NCI-H82 treated with DMSO at 0.1 percent for 48 hours (cell line): ENCODE results near the gene JADE2.
"Not testable (repeated sequence)": the region's sequence is repeated elsewhere in the genome, so short reads cannot be mapped to it uniquely, and the experiment has no call there.

Source experiments
- DNase-seq: peaks from one replicate; lab custom pipeline; 2025; ENCODE audit not compliant: unreplicated experiment; lab: John Stamatoyannopoulos, UW

The JADE2 gene

GRCh38 chr5:134507452-134507851 is 18.0 kb upstream of the JADE2 start:
- no peak for DNase-seq

- no peak for DNase-seq
These were observed 16.8 kb upstream of the JADE2 start for GRCh38 chr5:134508521-134509195.

DNA sequence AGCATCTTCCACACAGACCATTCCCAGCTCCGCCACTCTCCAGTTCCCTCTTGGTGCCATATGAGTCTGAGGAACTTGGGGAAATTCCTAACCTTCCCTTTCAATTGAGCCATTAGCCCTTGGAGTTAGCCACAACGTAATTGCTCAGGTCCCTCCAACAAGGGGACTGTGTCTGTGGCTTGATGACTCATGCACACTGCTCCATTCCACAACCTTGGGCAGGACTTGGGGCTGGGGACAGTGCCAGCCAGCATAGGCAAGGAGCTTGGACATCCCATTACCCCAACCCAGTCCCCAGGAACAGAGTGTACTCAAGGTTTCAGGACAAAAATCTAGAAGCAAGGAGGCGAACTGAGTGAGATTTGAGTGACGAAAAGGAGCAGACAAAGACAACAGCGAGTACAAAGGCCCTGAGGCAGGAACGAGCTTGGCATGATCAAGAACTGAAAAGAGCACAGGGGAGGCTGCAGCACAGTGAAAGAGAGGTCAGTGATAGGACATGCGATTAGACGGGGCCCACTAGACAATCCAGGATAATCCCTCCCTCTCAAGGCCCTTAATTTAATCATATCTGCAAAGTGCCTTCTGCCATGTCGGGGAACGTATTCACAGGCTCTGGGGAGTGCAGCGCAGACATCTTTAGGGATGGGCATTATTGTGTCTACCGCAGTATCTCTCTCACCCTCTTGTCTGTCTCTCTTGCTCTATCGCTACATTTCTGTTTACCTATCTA is 16.0 kb upstream of the JADE2 start:
- peak; percentile 95 for DNase-seq

GRCh38 chr5:134510970-134511795 is 14.3 kb upstream of the JADE2 start:
- no peak for DNase-seq

DNA sequence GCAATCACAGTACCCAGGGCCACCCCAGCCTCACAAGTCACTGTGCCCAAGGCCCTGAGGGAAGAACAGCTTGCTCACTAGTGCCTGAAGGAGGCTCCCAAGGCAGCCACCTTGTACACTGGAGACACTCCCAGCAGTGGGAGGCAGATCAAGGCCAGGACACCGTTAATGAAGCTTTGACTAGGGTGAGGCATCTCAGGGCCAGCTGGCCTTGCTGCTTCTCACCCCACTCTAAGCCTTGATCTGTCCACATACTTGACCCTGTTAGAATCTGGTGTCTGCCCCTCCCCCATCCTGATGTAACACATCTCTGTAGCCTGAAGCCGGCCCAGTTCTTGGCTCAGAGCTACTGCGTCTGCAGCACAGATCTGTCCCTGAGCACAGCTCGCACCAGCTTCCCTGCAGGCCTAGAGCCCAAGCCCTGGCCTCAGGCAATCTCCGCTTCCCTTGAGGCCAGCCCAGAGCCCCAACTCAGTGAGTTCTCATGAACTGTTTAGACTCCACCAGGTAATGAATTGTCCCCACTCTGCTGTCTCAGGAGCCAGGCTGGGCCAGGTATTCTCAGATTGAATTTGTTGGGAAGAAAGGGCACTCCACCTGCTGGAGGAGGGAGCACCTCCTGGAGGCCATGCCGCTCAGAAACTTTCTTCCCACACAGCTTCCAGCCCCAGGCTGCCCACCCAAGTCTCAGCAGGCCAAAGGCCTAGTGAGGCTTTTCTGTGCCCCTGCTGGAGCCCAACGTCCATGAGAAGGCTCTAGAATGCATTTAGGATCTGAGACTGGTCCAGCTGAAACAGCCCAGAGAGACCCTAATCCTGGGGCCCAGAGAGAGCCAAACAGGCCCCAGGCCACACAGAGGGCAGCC is 13.4 kb upstream of the JADE2 start:
- peak; percentile 64 for DNase-seq

GRCh38 chr5:134512661-134512999 is 12.8 kb upstream of the JADE2 start:
- no peak for DNase-seq

GRCh38 chr5:134515801-134516200 is 9.7 kb upstream of the JADE2 start:
- DNase-seq, result no peak

GRCh38 chr5:134516984-134517383 is 8.5 kb upstream of the JADE2 start:
- DNase-seq, result not testable (repeated sequence)

- DNase-seq, result no peak
These were observed 7.9 kb upstream of the JADE2 start for GRCh38 chr5:134517553-134517952.

DNA sequence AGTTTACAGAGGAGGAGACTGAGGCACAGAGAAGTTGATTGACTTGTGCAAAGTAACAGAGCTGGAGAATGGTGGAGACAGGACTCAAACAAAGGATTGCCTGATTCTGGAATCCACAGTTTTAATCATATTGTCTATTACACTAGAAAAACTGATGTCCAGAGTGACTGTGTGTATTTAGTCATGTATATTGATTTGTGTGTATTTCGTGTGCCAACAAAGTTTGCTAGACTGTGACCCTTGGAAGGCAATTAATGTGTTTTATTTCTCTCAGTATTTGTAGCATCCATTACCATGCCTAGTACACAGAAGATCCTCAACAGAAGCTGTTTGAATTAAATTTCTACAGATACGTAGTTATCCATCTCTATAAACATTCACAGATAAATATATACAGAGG is 5.5 kb upstream of the JADE2 start:
- no peak for DNase-seq

DNA sequence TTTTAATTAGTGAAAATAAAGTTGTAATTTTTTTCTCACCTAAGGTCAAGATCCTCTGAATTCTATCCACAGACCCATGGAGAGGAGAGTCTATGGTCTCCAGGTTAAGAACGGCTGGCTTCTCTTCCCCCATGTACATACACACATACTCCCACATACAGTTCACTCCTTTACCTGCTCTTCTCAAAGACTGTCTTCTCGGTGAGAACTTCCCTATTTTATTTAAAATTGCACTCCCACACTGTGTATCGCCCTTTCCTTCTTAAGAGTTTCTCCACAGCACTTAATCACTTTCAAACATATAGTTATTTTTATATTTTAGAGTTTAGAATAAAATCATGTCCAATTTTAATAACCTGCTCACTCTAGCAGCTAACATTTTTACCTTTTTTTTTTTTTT is 3.6 kb upstream of the JADE2 start:
- DNase-seq, result no peak

GRCh38 chr5:134523543-134524271 is 1.8 kb upstream of the JADE2 start:
- no peak for DNase-seq

DNA sequence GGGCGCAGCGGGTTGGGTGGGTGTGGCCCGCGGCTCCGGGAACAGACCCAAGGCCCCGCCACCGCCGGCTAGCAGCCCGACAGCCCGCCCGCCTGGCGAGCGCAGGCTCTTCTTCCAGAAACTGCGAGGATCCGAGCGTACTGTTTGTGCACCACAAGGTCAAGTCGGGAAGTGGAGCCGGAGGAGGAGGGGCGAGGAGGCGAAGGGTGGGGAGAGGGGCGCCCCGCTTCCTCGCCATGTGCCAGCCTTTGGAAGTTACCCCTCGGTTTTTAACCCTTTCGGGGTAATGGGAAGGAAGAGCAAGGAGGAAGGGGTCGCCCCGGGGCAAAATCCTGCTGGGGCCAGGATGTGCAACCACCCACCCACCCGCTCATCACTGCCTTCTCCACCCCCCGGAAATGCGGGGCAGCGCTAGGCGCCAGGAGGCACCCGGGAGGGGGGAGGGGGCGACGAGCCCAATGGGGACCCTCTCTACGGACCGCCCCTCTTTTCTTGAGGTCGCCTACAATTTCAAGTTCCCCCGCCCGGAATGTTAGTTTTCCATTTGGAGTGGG is 1.1 kb upstream of the JADE2 start:
- DNase-seq, result no peak

DNA sequence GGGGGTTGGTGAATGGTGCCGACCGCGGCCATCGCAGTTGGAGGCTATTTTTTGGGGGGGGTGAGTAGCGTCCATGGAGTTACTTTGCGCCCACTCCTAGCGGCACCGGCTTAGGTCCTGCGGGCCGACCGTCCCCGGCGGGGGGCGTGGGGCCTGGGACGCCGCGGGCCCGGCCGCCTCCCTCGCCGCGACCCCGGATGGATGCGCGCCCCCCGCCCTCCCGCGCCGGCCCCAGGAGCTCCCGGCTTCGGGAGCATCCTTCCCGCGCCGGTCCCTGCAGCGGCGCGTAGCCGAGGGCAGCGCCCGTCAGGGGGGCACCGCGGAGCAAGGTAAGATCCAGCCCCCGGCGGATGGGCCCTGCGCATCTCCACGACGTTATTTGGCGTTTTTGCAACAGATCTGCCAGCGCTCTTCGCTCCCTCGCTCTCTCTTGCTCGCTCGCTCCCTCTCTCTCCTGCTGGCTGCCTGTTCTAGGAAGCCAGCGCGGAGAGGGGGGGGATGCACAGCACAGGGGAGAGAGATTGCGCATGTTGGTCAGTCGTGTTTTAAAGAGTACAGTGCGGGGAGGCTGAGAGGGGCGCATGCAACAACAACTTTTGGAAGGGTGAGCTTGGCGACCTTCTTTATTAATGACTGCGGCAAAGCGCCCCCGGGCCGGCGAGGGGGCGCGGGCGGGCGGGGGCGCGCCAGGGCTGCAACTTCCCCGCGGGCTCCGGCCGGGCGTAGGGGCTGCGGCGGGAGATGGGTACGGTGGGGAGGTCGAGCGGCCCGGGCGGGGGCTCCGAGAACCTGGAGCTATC is 413 bp downstream of the JADE2 start:
- peak; percentile 18 for DNase-seq

- peak; percentile 49 for DNase-seq
These were observed 1.1 kb downstream of the JADE2 start for GRCh38 chr5:134526483-134527155.

- DNase-seq, result peak; percentile 77
These were observed 1.9 kb downstream of the JADE2 start for GRCh38 chr5:134527156-134527960.

GRCh38 chr5:134527961-134528424 is 2.5 kb downstream of the JADE2 start:
- no peak for DNase-seq

DNA sequence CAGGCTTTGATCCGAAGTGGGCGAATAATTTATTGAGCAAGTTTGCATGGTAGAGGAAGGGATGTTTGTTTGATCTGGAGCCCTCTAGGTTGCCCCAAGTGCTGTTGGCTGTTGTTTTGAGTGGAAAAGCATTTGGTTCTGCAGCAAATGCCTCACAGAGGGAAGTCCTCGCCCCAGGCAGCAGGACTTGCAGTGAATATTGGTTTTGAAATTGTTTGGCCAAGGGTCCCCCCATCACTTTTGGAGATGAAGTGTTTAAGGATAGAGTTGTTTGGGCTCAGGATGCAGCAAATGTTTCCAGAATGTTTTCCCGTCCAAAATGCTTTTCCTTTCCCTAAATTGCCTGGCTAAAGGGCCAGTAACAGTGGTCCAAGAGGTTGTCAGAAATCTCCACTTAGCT is 3.1 kb downstream of the JADE2 start:
- DNase-seq, result no peak
